DMS153 treated with DMSO at 0.1 percent for 48 hours (cell line): ENCODE results near the gene SMPDL3A.
A peak's percentile ranks its signal among the peaks of the same experiment; 100 is the strongest.

Experiments used
- DNase-seq: peaks from one replicate; lab custom pipeline; 2025; ENCODE audit not compliant: unreplicated experiment; lab: John Stamatoyannopoulos, UW

SMPDL3A gene

DNA sequence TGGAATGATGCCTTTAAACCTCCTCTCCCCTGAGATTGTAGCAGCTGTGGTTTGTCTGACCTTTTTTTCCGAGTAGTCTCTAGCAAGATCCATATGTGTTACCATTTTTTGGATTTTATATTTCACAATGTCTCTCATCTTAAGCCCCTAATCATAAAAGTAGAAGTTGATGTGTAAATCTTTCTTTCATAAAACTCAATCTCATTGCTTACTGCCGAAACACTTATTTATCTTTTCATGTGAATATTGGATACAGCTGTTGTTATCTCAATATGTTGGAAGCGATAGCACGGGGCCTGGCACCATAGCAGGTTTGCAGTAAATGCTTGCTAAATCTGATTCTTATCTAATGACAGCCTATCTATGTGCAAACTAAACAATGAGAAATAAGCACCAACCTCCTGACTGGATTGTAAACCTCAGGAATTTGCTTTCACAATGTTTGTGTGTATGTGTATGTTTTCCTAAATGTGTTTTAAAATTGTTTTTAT is 14.2 kb downstream of the SMPDL3A start:
- DNase-seq, result no peak

DNA sequence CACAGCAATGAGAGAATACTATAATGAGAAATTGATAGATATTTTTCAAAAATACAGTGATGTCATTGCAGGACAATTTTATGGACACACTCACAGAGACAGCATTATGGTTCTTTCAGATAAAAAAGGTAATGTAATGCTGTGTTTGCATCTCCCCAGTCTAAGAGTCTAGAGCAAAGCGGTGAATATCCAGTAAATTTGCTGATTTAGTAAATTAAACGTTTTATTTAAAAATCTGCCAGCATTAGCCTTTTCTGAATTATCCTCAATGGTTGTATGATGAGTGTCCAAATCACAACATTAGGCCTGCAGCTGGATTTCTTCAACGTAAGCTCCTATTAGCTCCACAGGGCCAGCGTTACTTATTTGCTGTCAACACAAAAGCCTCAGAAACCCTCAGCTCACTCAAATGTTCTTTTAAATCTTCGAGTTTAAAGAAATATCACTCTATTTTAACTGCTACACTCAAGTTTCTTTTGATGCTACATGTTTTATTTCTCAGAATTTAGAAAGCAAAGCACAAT is 16.0 kb downstream of the SMPDL3A start:
- no peak for DNase-seq

DNA sequence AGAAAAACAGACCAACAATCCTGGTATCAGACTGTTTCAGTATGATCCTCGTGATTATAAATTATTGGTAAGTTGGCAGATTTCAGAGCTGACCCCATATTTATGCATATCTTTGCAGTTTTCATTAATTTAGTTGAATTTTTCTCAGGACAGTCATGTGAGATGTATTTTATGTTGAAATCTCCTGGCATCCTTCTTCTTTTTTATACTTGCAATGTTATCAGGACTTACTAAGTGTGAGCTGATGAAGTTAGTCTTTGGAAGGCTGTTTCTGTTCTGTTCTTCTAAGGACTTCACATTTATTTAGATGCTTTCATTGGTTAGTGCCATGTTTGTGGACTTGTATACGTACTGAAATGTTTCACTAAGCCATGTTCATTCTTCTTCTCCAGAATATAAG is 17.2 kb downstream of the SMPDL3A start:
- no peak for DNase-seq

DNA sequence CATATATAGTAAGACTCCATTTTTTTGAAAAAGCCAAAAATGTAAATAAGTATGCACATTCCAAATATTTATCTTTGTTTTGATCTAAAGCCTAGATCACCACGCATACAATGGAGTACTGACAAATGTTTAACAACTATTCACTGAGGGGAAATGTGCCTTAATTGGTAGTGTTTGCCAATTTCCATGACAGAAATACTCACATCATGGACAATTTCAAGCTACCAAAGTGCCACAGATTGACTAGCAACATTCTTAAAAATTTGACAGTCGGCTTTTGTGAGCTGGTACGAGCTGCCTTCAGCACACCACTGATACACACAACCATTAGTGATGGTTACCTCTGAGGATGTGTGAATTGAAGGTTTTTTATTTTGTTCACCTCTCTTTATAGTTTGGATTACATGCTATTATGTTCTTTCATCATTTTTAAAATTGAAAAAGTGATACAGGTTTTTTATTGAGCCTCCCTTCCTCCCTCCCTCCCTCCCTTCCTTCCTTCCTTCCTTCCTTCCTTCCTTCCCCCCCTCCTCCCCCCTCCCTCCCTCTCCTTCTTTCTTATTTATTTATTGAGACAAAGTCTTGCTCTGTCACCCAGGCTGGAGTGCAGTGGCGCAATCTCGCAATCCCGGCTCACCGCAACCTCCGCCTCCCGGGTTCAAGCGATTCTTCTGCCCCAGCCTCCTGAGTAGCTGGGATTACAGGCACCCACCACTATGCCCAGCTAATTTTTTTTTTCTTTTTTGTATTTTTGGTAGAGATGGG is 19.2 kb downstream of the SMPDL3A start:
- no peak for DNase-seq

DNA sequence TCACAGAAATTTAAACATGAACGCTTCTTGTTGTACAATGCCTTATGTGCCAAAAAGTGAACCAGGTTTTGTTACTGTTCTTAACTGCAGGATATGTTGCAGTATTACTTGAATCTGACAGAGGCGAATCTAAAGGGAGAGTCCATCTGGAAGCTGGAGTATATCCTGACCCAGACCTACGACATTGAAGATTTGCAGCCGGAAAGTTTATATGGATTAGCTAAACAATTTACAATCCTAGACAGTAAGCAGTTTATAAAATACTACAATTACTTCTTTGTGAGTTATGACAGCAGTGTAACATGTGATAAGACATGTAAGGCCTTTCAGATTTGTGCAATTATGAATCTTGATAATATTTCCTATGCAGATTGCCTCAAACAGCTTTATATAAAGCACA is 19.9 kb downstream of the SMPDL3A start:
- no peak for DNase-seq

DNA sequence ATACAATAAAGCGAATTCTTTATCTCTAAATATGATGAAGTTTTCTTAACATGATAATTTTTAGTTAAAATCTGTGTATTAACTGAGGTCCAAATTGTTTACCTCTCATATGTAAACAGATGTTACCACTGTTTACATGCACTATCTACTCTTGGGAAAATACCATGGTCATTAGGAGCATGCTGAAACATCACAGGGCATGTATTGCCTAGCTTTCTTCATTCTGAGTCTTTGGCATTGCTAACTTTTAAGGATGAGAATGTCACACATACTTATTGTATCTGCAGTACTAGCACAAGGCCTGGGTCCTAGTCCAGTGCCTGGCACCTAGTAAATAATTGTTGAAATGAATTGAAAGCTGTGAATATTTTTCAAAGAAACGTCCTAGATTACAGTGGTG is 20.6 kb downstream of the SMPDL3A start:
- no peak for DNase-seq

DNA sequence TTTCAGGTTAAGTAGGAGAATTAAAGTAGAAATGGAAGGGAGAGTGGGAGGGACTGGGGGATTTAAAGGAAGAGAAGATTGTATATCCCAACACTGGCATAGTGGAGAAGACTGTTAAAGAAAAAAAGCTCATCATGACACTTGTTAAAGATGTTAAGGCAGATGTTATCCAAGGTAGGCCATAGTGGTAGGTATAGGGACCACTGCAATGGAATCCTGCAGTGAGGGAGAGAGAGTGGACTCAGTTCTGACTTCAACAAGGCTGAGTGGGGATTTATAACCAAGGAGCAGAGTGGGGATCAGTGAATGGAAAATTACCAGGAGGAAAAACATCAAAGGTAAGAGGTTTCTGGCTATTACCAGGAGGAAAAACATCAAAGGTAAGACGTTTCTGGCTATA is 21.1 kb downstream of the SMPDL3A start:
- DNase-seq, result no peak

DNA sequence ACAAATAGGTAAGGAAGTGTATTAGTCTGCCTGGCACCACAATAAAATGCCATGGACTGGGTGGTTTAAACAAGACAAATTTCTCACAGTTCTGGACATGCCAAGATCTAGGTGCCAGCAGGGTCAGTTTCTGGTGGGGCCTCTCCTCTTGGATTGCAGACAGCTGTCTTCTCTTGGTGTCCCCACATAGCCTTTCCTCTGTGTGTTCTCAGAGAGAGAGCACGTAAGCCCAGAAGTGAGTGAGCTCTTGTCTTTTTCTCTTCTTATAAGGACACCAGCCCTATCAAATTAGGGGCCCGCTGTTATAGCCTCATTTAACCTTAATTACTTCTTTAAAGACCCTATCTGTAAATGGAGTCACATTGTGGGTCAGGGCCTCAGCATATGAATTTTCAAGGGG is 28.3 kb downstream of the SMPDL3A start:
- no peak for DNase-seq

DNA sequence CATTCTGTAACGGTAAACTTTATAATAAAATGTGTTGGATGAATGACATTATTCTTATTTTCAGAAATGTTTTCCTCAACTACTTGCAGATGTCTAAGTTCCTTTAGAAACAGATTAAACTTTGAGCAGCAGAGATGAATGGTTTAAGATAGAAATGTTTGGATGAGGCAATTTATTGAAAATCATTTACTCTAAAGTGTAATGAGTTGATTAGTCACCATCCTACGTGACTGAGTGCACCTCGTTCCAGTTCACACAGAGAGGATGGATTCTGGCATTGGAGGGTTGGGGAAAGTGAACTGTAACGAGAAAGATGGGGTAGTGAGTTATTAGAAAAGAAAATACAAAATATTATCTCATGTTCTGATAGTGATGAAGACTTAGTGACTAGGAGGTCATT is 28.7 kb downstream of the SMPDL3A start:
- no peak for DNase-seq

DNA sequence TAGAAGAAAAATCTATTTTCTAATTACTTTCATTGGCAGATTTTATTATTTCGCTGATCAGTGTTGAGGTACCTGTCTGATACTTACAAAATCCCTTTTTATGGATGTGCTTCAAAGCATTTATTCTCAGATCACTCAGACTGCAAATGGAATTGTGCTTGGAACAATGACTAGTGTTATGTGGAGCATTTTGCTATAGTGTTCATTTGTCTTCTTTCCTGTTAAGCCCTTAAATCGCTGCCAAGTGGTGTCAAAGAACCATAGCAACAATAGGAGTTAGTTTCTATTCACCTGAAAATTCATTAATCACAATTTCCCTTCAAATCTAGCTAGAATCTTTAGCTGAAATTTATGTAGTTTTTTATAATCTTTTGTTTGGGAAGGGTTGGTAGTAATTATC is 29.8 kb downstream of the SMPDL3A start:
- DNase-seq, result no peak

DNA sequence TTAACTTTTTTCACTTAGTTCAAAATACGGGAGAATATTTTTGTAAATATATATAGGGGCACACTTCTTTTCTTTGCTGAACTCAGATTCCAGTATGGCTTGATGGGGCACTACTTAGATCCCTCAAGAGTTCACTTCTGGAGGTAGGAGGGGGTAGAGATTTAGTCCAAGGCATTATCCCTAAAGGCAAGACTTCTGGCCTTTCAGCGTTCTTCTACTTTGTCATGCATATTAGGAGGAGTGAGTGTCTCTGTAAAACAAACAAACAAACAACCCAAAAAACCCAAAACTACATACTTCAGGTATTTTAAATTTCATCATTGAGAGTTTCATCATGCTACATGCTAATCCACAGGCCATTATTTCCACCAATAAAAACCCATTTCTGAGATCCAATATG is 32.0 kb downstream of the SMPDL3A start:
- no peak for DNase-seq

DNA sequence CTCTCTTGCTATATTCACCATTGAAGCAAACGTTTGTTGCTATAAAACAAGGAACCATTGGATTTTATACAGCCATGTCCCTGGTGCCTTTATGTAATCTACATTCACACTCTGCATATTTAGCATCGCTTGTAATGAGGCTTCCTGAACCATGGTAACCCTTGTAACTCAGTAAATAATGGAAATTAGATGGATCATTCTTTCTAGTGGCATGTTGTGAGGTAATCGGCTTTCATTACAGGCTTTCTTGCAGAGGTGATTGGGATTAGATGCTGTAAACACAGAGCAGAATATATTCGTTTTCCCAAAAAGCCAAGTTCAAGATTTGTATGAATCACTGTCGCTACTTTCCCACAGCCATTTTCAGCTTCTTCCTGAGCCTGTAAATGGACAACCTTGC is 36.1 kb downstream of the SMPDL3A start:
- DNase-seq, result no peak

DNA sequence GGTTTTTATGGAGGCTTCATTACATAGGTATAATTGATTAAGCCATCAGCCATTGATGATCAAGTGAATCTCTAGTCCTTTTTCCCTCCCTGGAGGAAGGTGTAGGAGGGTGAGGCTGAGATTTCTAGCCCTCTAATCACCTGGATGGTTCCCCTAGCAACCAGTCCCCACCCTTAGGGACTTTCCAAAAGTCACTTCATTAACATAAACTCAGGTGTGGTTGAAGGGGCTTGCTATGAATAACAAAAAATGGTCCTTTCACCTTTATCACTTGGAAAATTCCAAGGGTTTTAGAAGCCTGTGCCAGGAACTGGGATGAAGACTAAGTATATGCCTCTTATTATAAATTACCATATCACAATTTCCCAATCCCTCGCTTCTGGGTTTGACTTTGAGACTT is 40.4 kb downstream of the SMPDL3A start:
- DNase-seq, result no peak

DNA sequence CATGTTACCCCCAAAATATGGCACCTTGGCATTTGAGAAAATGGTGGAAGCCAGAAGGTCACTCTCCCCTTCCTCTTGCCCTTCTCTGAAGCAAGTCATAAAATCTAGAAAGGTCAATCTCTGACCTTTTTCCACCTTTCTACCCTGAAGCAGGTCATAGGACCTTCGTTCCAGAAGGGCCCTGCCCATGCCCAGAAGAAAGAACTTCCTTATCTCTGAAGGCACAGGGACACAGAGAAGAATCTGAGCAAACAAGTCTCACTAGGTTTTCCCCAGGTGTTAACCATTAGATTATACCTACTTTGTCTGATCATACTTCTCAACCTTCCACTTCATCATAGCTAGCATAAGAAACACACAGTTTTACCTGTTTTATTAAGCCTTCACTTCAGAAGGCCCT is 42.5 kb downstream of the SMPDL3A start:
- no peak for DNase-seq

DNA sequence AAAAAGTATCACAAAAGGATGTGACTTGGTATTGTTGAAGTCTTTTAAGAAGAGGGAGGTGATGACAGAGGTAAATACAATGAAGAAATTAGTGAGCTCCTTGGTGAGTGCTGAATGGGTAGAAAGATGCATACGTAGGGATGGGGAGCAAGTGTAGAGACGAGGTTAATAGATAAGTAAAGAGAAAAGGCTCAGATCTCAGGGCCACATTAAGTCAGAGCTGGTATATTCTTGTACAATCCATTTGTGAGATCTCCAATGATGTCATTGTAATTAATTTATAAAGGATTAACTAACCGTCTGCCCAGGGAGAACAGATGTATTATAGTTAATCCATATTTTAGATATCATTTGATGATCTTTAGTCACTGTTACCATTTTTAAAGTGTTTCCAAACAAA is 43.4 kb downstream of the SMPDL3A start:
- DNase-seq, result no peak

DNA sequence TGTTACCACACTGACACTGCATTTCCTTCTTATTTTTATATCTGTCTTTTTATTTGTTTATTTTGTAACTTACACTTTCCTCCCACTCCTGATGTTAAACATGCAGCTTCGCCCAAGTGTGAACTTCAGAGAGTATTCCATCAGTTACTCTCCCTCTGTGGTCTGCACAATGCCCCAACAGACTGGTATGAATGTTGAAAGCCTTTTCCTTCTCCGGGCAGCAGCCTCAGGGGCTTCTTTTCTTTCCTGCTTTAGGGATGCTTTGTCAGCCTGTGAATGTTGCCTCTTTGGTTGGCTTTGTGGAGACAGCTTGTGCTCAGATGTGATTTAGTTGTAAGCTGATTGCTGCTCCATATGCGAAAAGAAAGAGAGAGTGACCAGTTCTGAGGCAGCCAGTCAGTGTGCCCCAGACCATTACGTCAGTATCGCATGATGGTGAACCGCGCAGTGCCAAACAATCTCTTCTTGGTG is 44.0 kb downstream of the SMPDL3A start:
- no peak for DNase-seq

DNA sequence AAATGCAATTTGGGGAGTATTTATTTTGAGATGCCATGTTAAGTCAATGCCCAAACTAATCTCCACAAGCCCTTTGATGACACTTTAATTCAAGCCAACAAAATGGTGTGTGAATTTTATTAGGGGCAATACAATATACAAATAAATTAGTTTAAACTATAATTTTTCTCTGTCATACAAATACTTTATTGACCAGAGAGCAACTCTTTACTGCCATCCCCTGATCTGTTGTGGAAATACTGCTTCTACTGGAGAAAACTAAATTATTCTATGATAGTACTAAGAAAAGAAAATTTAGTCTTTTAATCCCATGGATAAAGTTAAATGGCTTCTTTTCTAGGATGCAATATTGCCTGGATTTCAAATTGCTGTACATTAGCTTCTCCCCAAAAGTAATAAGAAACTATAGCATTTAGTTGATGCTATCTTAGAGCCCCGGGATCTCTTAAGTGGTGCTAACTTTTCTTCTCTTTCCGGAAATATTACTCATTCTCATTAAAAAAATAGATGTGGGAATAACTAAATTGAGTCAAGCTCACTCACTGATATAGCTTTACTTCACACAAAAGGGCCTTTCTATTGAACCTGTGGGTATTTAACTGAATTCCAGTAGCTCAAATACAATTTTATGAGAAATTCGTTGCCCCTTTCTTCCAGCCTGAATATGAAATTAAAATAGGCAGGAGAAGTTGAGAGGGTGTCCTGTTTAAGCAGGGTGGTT is 49.2 kb downstream of the SMPDL3A start:
- DNase-seq, result no peak

DNA sequence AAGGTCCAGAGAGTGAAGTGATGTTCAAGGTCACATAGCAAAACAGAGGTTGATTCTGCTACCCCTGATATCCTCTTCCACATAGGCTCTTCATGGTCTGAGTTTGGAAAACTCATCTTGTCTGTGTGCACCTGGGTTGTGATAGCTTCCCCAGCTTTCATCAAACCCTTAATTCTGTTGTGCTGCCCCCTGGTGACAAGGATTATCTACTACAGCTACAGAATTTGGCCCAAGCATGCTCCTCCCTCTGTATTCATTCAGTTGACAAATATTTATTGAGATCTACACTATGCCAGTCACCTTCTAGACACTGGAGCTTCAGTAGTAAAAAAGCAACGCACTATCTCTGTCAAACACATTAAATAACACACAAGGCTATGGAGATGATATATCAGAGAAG is 50.4 kb downstream of the SMPDL3A start:
- peak; percentile 62 for DNase-seq

DNA sequence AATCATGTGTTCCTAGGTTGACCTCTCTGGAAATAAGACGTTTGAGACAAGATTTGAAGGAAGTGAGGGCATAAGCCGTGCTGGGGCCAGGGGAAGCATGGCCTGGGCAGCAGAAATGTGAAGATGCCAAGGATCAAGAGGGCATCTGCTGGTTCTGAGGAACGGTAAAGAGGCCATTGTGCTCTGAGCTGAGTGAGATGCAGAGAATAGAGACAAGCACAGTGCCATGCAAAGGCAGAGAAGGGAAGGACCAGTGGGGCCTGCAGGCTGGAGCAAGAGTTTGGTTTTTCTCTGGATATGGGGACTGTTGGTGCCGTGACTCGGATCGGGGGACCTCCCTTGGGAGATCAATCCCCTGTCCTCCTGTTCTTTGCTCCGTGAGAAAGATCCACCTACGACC is 50.8 kb downstream of the SMPDL3A start:
- no peak for DNase-seq

DNA sequence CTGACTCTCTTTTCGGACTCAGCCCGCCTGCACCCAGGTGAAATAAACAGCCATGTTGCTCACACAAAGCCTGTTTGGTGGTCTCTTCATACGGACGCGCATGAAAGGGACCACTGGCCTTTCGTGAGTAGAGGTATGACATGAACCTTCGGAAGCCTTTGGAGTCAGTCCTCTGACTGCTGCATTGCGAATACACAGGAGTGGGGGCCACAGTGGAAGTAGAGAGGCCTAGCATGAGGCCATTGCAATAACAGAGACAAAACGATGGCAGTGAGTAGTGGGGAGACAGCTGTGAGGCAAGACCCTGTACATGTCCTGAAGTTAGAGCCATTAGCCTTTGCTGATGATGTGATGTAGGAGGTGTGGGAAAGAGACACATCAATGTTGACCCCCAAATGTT is 56.4 kb downstream of the SMPDL3A start:
- no peak for DNase-seq

DNA sequence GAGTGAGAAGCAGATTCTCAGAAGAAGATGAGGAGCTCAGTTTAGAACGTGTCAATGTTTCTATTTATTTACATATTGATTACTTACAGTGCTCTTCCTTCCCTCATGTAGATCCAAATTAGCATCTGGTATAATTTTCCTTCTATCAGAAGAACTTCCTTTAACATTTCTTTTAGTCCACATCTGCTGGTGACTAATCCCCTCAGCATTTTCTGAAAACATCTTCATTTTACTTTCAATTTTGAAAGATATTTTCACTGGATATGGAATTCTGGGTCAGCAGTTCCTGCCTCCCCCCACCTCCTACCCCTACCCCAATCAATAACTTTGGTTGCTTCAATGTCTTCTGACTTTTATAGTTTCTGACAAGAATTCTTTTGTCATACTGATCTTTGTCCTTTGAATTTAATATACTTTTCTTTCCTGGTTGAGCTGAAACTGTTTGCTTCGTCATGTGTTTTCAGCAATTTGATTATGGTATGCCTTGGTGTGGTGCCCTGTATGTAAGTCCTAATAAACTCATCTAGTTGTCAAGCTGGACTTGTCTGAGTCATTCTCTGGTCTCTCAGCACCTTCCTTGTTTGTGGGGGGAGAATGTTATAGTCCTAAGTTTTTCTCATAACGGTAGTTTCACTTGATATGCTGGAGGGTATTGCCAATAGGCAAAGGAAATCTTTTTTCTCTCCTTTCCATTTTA is 57.0 kb downstream of the SMPDL3A start:
- DNase-seq, result no peak
